ENCODE measurements around the gene VCL.
"Not testable (repeated sequence)": the region's sequence is repeated elsewhere in the genome, so short reads cannot be mapped to it uniquely, and the experiment has no call there.

VCL gene

GRCh38 chr10:74113546-74113945 is 115.6 kb downstream of the VCL start:
- DNase-seq = no peak

GRCh38 chr10:74114041-74114448 is 116.1 kb downstream of the VCL start:
- no peak for DNase-seq

- no peak for DNase-seq
These were observed 119.8 kb downstream of the VCL start for GRCh38 chr10:74117738-74118137.

GRCh38 chr10:74118804-74119203 is 120.9 kb downstream of the VCL start:
- no peak for DNase-seq

GRCh38 chr10:74120911-74121310 is 123.0 kb downstream of the VCL start:
- DNase-seq = no peak

GRCh38 chr10:74121368-74121767 is 123.5 kb downstream of the VCL start:
- no peak for DNase-seq

GRCh38 chr10:74122060-74122459 is 124.1 kb downstream of the VCL start:
- DNase-seq = no peak

GRCh38 chr10:74123081-74123480 is 125.2 kb downstream of the VCL start:
- no peak for DNase-seq

GRCh38 chr10:74133923-74134820 is 136.3 kb downstream of the VCL start:
- DNase-seq = no peak

- DNase-seq = no peak
These were observed 137.5 kb downstream of the VCL start for GRCh38 chr10:74135452-74135851.

- no peak for DNase-seq
These were observed 140.1 kb downstream of the VCL start for GRCh38 chr10:74137992-74138391.

GRCh38 chr10:74138596-74138995 is 140.7 kb downstream of the VCL start:
- DNase-seq = not testable (repeated sequence)

GRCh38 chr10:74139981-74140380 is 142.1 kb downstream of the VCL start:
- DNase-seq = no peak

- DNase-seq = no peak
These were observed 142.6 kb downstream of the VCL start for GRCh38 chr10:74140553-74140952.

GRCh38 chr10:74145133-74145532 is 147.2 kb downstream of the VCL start:
- no peak for DNase-seq

GRCh38 chr10:74146980-74147379 is 149.1 kb downstream of the VCL start:
- not testable (repeated sequence) for DNase-seq

- DNase-seq = peak; percentile 82
These were observed 152.5 kb downstream of the VCL start, which contains the start of gene AP3M1 for GRCh38 chr10:74150204-74150989. AP3M1 (minus strand) TSS chr10:74150828; CDS start chr10:74138379, 12,449 bp downstream.

- DNase-seq = peak; percentile 100
These were observed 153.3 kb downstream of the VCL start, which contains the start of gene ADK for GRCh38 chr10:74150990-74151878. ADK (plus strand) TSS chr10:74151221; CDS start chr10:74151279, 58 bp downstream.

- no peak for DNase-seq
These were observed 154.2 kb downstream of the VCL start for GRCh38 chr10:74151879-74152722.

GRCh38 chr10:74153123-74153522 is 155.2 kb downstream of the VCL start:
- DNase-seq = no peak

GRCh38 chr10:74153676-74154075 is 155.8 kb downstream of the VCL start:
- no peak for DNase-seq

GRCh38 chr10:74156919-74157289 is 159.0 kb downstream of the VCL start:
- DNase-seq = no peak

Data from activated naive CD4-positive, alpha-beta T cell treated with anti-CD3 and anti-CD28 coated beads, Interleukin-2, amount 50 U/mL, for 16 hours (primary cell).